Activated CD8-positive, alpha-beta memory T cell treated with anti-CD3 and anti-CD28 coated beads, Interleukin-2, amount 50 U/mL, for 1 hour (primary cell): ENCODE data around the gene ADGRE2.
"Not testable (repeated sequence)": the region's sequence is repeated elsewhere in the genome, so short reads cannot be mapped to it uniquely, and the experiment has no call there.

Source experiments
- DNase-seq: peaks from one replicate; pipeline ENCODE4 v3.0.0-alpha.2; 2020; ENCODE audit errors: extremely low read depth

The ADGRE2 gene

DNA sequence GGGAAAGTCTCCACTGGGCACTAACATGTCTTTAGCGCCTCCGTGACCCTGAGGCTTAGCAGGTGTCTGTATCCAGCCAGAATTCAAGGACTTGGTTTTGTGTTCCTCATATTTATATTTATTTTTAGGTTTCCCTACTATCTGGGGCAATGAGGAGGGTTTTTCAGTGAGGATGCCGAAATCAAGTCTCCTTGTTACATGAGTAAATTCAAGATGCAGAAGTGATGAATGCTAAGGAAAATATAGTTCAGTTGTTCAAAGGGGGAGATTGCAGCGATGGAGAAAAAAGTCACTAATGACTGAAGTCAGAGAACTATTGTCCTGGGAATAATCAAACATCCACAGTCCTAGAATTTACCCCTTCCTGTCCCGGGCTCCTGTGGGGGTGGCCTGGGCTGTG is 791 bp upstream of the ADGRE2 start:
- no peak for DNase-seq

DNA sequence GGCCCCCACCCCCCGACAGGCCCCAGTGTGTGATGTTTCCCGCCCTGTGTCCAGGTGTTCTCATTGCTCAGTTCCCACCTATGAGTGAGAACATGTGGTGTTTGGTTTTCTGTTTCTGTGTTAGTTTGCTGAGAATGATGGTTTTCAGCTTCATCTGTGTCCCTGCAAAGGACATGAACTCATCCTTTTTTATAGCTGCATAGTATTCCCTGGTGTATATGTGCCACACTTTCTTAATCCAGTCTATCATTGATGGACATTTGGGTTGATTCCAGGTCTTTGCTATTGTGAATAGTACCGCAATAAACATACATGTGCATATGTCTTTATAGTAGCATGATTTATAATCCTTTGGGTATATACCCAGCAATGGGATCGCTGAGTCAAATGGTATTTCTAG is 715 bp downstream of the ADGRE2 start:
- DNase-seq = not testable (repeated sequence)

DNA sequence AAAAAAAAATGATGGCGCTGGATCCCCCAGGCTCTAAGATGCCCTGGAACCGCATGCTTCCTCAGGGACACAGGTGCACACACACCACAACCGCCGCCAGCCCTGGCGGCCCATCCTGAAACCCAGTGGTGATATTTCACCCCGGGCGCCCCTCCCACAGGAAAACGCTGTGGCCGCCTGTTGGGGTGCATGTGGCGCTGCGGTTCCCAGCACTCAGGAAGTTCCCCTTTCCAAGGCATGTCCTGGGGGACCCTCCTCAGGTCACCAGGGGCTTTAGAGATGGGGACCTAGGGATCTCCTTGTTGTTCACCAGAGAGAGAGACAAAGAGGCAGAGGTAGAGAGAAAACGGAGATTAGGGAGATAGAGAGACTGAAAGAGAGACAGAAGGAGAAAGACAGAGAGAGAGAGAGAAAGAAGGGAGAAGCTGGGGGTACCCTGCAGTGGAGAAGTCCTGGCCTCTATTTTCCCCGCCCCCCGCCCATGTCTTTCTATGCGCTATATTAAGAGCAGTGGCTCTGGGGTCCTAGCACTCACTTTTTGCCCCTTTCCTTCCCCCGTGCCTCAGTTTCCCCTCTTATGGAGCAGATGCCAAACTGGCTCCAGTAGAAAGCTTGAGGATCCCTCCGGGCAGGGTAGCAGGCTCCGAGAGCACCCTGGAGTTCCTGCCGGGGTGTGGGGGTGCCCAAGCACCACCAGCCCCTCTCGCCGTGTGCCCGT is 2.3 kb downstream of the ADGRE2 start:
- DNase-seq = no peak

DNA sequence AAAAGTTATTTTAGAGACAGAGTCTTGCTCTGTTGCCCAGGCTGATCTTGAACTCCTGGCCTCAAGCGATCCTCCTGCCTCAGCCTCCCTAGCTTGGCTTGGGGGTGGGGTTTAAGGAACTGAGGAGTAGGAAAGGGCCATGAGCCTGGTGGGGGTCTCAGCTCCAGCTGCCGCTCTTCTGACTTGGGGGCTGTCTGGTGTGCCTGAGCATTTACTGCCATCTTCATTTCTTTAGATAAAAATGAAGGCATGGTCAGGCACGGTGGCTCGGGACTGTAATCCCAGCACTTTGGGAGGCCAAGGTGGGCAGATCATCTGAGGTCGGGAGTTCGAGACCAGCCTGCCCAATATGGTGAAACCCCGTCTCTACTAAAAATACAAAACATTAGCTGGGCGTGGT is 3.0 kb downstream of the ADGRE2 start:
- not testable (repeated sequence) for DNase-seq

DNA sequence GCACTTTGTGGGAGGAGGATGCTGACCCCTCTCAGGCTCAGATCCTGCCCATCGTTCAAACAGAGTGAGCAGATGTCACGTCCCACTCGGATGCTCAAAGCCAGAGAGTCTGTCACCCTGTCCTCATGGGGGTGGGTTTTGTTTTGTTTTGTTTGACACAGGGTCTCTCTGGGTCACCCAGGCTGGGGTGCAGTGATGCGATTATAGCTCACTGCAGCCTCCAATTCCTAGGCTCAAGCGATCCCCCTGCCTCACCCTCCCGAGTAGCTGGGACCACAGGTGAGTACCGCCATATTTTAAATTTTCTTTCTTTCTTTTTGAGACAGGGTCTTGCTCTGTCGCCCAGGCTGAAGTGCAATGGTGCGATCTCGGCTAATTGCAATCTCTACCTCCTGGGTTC is 4.0 kb downstream of the ADGRE2 start:
- no peak for DNase-seq

DNA sequence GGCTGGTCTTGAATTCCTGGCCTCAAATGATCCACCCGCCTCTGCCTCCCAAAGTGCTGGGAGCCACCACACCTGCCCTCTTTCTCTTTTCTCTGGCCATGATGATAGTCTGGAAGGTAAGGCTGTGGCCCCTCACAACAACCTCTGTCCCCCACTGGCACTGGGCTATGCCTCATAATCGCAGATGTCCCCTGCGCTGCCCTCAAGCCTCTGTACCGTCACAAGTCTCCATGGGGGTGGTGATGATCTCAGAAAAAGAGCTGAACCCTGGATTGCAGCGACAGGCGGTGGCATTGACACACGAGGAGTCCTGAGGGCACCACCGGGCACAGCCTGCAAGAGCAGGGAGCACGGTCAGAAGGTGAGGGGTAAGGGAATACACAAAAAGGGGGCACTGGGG is 4.6 kb downstream of the ADGRE2 start:
- not testable (repeated sequence) for DNase-seq

DNA sequence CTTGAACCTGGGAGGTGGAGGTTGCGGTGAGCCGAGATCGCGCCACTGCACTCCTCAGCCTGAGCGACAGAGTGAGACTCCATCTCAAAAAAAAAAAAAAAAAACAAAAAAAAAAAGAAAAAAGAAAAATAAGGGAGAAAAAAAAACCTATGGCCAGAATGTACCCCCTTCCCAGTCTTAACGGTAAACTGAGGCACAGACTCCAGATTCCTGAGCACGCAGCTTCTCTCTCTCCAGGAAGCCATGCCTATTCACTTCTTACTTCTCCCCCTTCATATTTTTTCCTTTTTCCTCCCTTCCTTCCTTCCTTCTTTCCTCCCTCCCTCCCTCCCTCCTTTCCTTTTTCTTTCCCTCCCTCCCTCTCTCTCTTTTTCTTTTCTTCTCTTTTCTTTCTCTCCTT is 5.4 kb downstream of the ADGRE2 start:
- no peak for DNase-seq

DNA sequence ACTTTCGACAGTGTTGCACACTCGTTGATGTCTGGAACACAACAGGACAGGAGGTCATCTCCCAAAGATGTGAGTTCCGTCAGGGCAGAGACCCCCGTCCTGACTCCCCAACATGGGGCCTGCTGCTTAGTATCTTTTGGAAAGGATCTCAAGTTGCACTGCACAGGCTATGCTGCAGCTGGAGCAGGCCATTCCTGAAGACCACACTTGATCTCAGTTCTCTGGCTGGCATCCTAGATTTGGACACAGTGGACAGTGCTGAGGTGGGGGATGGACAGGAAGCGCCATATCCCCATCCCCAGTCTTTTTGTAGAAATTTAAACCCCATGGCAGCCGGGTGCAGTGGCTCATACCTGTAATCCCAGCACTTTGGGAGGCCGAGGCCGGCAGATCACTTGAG is 5.9 kb downstream of the ADGRE2 start:
- DNase-seq = no peak

DNA sequence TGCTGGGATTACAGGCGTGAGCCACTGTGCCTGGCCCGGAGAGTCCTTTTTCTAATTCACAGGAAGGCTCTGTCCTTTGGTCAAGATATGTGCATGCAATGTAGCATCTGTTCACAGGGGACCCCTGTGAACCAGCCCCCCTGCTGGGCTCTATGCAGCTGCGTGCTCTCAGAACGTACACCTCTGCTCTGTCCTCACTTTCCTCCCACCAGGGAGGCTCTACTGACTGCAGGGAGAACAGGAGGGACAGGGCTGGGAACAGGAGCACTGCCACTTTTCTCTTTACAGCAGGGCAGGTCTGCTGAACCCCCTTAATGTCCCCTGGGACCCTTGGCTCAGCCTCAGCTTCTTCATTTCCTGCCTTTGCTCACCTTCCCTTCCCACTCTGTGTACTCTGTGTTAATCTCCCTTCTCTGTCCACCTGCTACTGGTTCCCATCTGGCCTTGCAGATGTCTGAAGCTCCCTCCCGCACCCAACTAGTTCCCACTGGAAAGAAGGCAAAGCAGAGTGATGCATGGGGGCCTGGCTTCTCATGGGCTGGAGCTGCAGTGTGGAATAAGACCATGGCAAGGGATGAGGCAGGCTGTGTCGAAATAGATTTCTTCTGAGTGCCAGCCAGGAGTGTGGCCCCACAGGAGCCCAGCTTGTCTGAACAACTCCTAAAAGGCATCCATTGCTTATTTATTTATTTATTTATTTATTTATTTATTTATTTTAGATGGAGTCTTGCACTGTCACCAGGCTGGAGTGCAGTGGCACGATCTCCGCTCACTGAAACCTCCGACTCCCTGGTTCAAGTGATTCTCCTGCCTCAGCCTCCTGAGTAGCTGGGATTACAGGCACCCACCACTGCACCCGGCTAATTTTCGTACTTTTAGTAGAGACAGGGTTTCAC is 7.2 kb downstream of the ADGRE2 start:
- no peak for DNase-seq

DNA sequence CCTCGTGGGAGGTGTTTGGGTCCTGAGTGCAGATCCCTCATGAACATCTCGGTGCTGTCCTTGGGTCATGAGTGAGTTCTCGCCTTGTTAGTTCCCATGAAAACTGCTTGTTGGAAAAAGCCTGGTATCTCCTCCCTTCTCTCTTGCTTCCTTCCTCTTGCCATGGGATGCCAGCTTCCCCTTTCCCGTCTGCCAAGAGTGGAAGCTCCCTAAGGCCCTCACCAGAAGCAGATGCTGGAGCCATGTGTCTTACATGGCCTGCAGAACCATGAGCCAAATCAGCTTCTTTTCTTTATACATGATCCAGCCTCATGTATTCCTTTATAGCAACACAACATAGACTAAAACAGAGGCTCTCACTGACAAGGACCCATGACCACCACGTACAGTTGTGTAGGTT is 8.2 kb downstream of the ADGRE2 start:
- no peak for DNase-seq

DNA sequence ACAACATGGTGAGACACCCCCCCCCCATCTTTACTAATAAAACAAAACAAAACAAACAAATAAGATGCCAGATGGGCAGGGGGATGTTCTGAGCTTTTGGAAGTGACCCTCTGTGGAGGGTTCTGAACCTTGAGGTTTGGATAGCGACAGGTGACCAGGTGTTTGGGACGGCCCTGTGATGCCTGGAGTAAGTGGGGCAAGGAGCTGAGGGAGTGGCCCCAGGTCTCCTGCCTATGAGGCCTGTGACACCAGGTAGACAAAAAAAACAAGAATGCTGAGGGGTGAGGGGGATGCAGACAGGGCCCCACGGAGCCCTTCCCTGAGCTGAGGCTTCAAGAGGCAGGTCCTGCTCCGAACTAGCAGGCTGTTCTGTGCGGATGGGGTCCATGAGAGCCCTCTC is 9.2 kb downstream of the ADGRE2 start:
- no peak for DNase-seq

DNA sequence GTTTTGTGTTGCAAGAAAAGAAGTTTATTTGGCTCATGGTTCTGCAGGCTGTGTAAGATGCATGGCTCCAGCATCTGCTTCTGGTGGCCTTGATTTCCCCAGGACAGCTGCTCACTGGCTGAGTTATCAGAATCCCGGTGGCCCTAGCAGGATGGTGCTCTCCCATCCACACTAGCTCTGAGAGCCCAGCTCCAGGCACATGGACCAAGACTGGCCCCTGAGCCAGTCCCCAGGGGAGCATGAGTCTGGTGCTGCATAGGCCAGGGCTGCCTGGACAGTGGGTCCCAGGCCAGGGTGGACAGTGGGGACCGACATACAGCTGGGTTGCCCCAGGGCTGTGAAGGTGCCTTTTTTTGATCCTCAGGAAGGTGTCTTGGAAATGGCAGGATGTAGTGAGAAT is 10.4 kb downstream of the ADGRE2 start:
- no peak for DNase-seq

DNA sequence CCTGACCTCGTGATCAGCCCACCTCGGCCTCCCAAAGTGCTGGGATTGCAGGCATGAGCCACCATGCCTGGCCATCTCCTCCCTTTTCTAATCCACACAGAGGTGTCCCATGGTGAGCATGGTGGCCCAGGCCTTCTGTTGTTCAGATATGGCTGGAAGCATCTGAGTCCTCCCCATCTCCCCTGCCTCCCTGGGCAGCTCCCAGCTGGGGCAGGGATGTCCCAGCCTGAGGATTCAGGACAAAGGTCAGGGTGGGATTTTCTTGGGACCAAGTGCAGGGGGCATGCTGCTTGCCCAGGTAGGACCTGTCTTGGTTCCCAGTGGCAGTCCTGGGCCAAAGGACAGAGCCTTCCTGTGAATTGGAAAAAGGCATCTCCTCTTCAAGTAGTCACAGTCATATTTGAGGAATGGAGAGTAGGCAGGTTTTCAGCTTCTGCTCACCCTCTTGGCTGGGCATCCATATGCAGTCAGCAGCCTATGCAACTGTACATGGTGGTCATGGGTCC is 10.8 kb downstream of the ADGRE2 start:
- no peak for DNase-seq

DNA sequence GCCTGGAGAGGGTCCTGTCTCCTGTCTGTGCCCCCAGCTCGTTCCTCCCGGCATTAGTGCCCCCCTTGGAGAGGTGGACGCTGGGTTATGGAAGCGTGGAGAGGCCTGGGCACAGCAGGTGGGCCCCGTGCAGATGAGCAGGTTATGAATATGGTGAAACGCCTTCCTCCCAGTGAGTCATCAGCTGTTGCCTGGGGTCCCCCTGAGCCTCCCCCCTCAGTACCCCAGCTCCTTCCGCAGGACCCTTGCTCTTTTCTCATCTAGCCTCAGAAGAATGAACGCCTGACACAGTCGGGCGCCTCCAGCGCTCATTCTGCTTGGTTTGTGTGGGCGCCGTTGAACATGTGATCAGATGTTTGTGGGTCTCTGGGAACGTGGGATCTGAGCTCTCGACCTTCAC is 12.5 kb downstream of the ADGRE2 start:
- not testable (repeated sequence) for DNase-seq

DNA sequence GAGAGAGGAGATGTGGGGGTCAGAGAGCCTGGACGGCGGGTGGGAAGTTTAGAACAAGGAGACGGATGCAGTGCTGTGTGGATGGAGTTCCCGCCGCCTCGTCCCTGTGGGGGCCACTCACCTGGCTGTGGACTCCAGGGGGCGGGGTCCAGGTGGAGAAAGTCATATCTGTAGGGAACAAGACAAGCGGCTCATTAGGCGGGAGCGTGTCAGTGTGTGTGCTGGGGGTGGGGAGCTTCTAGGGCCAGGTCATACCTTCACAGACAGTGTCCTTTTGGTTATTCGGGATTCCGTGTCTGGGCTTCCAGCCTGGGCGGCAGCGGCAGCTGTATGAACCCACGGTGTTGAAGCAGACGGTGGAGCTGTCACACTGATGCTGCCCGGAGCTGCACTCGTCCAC is 13.0 kb downstream of the ADGRE2 start:
- DNase-seq = not testable (repeated sequence)

DNA sequence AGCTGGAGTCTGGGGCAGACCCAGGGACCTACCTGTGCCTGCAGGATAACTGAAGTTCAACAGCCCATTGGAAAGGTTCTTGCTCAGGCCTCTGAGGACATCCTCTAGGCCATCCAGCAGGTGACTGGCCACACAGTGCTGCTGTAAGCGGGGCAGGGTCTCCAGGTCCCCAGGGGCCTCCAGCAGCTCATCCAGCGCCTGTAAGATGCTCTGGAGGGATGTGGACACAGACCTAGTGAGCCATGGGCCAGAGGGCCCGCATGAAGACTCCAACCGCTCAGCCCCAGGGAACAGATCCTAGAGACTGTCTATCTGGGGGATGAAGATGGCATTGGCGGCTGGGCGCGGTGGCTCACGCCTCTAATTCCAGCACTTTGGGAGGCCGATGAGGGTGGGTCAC is 14.0 kb downstream of the ADGRE2 start:
- DNase-seq = no peak

DNA sequence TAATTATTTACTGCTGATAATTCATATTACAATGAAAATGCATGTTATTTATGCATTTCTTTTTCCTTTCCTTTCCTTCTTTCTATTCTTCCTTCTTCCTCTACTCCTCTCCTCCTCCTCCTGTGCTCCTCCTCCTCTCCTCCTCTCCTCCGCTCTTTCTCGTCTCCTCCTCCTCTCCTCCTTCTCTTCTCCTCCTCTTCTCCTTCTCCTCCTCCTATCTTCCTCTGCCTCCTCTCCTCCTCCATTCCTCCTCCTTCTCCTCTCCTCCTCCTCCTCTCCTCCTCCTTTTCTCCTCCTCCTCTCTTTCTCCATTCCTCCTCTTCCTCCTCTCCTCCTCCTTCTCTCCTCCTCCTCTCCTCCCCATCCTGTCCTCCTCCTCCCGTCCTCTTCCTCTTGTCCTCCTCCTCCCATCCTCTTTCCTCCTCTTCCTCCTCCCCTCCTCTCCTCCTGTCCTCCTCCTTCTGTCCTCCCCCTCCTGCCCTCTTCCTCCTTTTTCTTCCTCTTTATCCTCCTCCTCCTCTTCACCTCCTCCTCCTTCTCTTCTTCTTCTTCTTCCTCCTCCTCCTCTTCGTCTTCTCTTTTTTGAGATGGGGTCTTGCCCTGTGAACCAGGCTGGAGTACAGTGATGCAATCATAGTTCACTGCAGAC is 14.7 kb downstream of the ADGRE2 start:
- no peak for DNase-seq

DNA sequence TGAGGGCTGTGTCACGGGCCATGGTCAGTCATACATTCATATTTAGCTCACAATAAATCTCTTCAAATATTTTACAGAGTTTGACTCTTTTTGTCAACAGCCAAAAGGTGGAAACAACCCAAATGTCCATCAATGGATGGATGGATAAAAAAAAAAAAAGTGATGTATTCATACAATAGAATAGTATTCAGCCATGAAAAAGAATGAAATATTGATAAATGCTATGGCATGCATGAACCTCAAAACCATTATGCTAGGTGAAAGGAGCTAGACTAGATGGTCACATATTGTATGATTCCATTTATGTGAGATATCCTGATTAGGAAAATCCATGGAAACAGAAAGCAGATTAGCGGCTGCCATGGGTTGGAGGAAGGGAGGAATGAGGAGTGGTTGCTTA is 16.2 kb downstream of the ADGRE2 start:
- no peak for DNase-seq

DNA sequence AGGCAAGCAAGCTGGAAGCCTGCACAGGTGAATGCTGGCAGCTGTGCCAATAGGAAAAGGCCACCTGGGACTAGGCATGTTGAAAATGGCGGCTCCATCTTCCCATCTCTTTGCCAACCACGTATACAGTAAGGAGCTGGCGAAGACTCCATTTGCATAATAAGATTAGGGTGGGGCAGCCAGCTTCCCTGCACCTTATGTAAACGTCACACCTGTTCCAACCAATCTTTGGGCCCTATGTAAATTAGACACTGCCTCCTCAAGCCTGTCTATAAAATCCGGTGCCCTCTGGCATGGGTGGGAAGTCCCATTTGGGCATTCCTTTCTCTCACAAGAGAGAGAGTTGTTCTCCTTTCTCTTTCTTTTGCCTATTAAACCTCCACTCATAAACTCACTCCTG is 16.8 kb downstream of the ADGRE2 start:
- DNase-seq = no peak

DNA sequence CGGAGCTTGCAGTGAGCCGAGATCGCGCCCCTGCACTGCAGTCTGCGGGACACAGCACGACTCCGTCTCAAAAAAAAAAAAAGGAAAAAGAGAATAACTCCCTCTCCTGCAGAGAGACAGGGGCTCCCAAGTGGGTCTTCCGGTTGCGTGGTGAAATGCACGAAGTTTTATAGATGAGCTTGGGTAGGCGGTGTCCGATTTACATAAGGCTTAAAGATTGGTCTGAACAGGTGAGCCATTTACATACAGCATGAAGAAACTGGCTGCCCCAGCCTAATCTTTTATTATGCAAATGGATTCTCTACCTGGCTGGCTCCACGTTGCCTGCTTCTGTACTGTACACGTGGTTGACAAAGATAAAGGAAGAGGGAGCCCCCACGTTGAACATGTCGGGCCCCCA is 19.5 kb downstream of the ADGRE2 start:
- no peak for DNase-seq

DNA sequence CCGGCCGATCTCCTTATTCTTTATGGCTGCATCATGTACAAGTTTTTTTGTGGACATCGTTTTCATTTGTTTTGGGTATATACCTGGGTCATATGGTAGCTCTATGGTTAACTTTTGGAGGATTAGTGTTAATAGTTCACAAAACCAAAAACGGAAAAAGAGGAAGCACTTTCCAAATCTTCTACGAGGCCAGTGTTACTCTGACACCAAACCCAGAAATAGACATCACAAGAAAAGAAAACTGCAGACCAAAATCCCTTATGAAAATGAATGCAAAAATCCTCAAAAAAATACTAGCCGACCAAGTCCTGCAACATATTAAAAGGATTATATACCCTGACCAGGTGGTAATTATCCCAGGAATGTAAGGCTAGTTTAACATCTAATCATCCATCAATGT is 29.8 kb downstream of the ADGRE2 start:
- no peak for DNase-seq

DNA sequence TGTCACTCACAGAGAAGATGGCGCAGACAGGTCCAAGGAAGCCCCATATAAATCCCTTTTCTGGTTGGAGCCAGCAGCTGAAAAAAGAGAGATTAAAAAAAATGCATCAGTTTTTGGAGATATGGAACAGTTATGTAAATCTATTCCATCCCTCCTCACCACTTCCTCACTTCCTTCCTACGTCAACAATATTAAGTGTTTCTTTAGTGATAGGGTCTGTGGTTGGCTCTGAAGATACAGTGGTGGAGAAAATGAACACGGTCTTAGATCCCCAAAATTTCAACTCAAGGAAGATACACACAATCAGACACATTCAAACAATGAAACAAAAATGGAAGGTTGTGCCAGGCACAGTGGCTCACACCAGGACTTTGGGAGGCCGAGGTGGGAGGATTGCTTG is 31.5 kb downstream of the ADGRE2 start:
- DNase-seq = no peak

DNA sequence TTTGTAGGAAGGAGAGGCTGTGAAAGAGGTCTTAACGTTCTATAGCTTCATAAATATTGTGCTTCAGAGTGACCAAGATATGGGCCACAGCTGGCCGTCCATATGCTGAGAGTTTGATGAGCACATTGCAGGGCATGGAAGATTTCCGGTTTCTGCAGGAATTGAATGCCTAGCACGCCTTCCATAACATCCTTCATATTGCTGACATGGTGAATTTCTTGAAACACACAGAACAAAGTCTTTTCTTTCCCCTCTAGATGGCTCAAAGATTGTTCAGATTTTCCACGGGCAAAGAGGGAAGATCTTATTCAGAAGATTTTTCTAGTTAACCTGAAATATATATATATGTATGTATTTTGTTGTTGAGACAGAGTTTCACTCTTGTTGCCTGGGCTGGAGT is 42.4 kb downstream of the ADGRE2 start:
- no peak for DNase-seq
